ENCODE measurements around the gene SNX3.

SNX3 gene

GRCh38 chr6:108209738-108210137, 51.1 kb downstream of the SNX3 start:
- TF ChIP-seq CTCF (conservative IDR thresholded peaks at IDR 0.05; ENCODE audit: low read depth, low read length): no peak
- no peak for DNase-seq (ENCODE audit: low read depth)

GRCh38 chr6:108207013-108207412, 53.8 kb downstream of the SNX3 start:
- no peak for DNase-seq (ENCODE audit: low read depth)
- no peak for TF ChIP-seq CTCF (conservative IDR thresholded peaks at IDR 0.05; ENCODE audit: low read depth, low read length)
- H3K4me3 ChIP-seq (ENCODE audit: low read depth, low read length): no peak overlapping the region

More at GRCh38 chr6:108209738-108210137, 51.1 kb downstream of the SNX3 start:
- no peak overlapping the region for H3K4me3 ChIP-seq (ENCODE audit: low read depth, low read length)

GRCh38 chr6:108203189-108204112, 57.4 kb downstream of the SNX3 start:
- no peak for DNase-seq (ENCODE audit: low read depth)
- H3K4me3 ChIP-seq (ENCODE audit: low read depth, low read length): no peak overlapping the region
- no peak for TF ChIP-seq CTCF (conservative IDR thresholded peaks at IDR 0.05; ENCODE audit: low read depth, low read length)

GRCh38 chr6:108200631-108201030, 60.2 kb downstream of the SNX3 start:
- DNase-seq (ENCODE audit: low read depth): peak; percentile 20
- H3K4me3 ChIP-seq (ENCODE audit: low read depth, low read length): no peak overlapping the region
- TF ChIP-seq CTCF (conservative IDR thresholded peaks at IDR 0.05; ENCODE audit: low read depth, low read length): no peak

GRCh38 chr6:108200186-108200585, 60.7 kb downstream of the SNX3 start:
- no peak overlapping the region for H3K4me3 ChIP-seq (ENCODE audit: low read depth, low read length)
- no peak for TF ChIP-seq CTCF (conservative IDR thresholded peaks at IDR 0.05; ENCODE audit: low read depth, low read length)
- no peak for DNase-seq (ENCODE audit: low read depth)

GRCh38 chr6:108198761-108199498, 61.9 kb downstream of the SNX3 start:
- no peak for TF ChIP-seq CTCF (conservative IDR thresholded peaks at IDR 0.05; ENCODE audit: low read depth, low read length)
- no peak for DNase-seq (ENCODE audit: low read depth)
- H3K4me3 ChIP-seq (ENCODE audit: low read depth, low read length): no peak overlapping the region
